ENCODE measurements around the gene ZNF524. TPM values are rescaled to one million over a fixed set of nuclear protein-coding genes. Genes with fewer than 3 reads are reported as not detected.

The ZNF524 gene
- total RNA-seq, 4 donors from 2014 or later: 30.3 to 45.2 (median 44.4) TPM

DNA sequence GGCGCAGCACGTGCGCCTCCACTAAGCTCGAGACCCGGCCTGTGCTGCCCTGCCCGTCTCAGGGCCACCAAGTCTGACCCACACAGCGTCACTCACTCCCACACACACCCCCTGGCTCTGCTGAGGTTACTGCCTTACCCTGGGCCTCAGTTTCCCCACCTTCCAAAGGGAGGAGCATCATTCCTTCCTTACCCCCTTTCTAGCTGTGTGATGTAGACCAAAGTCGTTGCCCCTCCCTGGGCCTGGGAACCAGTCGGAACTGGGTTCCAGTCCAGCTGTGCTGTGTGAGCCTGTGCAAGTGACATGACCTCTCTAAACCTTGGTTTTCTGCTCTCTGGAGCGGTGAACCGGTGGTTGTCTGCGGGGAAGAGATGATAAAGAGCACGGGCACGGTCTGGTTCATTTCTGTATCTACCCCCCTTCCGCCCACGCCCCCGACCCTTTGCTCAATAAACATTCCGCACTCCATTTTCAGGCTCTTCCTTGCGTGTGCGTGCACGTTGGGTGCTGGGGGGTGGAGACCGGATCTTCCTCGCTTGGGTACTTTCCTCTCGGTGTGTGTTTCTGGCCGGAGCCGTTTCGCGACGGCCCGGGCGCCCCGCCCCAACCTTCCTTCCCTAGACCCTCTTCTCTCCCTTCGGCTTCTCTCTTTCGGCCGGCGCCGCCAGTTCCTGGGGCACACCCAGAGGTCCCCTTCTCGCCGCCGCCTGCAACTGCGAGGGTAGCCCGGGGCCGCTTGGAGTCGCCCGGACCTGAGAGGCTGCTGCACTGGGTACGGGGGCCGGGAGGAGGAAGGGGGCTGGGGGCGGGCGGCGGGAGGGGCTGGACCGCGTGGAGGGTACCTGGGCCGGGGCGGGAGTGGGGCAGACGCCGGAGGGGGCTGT lies 43.2 kb downstream of the ZNF524 start, which contains the start of gene ZNF581:
TSS of gene ZNF581 (plus strand) at position 647 of the 884 bp plus-strand sequence. CDS start 923 bp downstream, outside the sequence.
- Histone ChIP-seq H3K4me1 (peaks cover 3 to 58% (median 20%) of the 10 kb centered on the region in 4 donors), H3K9me3 (no peaks in the 10 kb centered on the region), H3K27ac (peak within 1 kb of the TSS; percentile 84 to 97 (median 88)), H3K36me3 (peaks cover 0 to 13% (median 0%) of the 10 kb centered on the region in 3 donors), H3K4me3 (peak within 1 kb of the TSS; percentile 85 to 92 (median 88)), H3K27me3 (no peaks in the 10 kb centered on the region)
- DNase-seq: peak; percentile 77 to 90 (median 83)
- peak in 1 of 2 donors; percentile 10 for TF ChIP-seq POLR2A (IDR thresholded peaks at IDR 0.05)
- TF ChIP-seq, protein P1, sequence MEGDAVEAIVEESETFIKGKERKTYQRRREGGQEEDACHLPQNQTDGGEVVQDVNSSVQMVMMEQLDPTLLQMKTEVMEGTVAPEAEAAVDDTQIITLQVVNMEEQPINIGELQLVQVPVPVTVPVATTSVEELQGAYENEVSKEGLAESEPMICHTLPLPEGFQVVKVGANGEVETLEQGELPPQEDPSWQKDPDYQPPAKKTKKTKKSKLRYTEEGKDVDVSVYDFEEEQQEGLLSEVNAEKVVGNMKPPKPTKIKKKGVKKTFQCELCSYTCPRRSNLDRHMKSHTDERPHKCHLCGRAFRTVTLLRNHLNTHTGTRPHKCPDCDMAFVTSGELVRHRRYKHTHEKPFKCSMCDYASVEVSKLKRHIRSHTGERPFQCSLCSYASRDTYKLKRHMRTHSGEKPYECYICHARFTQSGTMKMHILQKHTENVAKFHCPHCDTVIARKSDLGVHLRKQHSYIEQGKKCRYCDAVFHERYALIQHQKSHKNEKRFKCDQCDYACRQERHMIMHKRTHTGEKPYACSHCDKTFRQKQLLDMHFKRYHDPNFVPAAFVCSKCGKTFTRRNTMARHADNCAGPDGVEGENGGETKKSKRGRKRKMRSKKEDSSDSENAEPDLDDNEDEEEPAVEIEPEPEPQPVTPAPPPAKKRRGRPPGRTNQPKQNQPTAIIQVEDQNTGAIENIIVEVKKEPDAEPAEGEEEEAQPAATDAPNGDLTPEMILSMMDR (IDR thresholded peaks at IDR 0.05): no peak

GRCh38 chr19:55643887-55644176 lies 43.7 kb downstream of the ZNF524 start:
- H3K9me3 ChIP-seq: no peaks in the 10 kb centered on the region
- peak in 1 of 3 donors; percentile 55 for DNase-seq
- peaks cover 3 to 62% (median 24%) of the 10 kb centered on the region in 4 donors for H3K4me1 ChIP-seq
- H3K27ac ChIP-seq: peak overlapping the region; percentile 84 to 97 (median 88)
- H3K36me3 ChIP-seq: peaks cover 0 to 10% (median 0%) of the 10 kb centered on the region in 3 donors
- TF ChIP-seq, protein P1 (IDR thresholded peaks at IDR 0.05): no peak
- TF ChIP-seq POLR2A (IDR thresholded peaks at IDR 0.05): no peak
- H3K4me3 ChIP-seq: peak overlapping the region; percentile 85 to 92 (median 88)
- H3K27me3 ChIP-seq: no peaks in the 10 kb centered on the region

DNA sequence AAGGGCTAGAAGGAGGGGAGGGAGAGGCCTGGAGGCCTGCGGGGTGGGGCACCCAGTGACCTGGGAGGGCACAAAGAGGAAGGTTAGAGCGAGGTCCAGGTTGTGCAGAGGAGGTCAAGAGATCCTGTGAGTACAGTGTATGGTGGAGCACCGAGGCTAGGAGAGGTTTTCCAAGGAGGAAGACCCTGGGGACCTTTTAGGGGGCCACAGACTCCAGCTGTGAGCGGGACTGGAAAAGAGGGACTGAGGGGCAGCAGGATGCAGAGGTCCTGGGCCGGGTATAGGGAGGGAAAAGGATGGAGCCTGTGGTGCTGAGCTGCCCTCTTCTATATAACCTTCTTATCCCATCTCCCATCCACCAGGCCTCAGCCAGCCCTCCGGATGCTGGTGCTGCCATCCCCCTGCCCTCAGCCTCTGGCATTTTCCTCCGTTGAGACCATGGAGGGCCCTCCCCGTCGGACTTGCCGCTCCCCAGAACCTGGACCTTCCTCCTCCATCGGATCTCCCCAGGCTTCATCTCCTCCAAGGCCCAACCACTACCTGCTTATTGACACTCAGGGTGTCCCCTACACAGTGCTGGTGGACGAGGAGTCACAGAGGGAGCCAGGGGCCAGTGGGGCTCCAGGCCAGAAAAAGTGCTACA lies 44.2 kb downstream of the ZNF524 start:
- no peak for DNase-seq
- H3K4me1 ChIP-seq: peaks cover 3 to 66% (median 29%) of the 10 kb centered on the region in 4 donors
- TF ChIP-seq POLR2A (IDR thresholded peaks at IDR 0.05): no peak
- TF ChIP-seq, protein P1 (IDR thresholded peaks at IDR 0.05): no peak
- peak overlapping the region; percentile 84 to 97 (median 88) for H3K27ac ChIP-seq
- H3K9me3 ChIP-seq: no peaks in the 10 kb centered on the region
- peak overlapping the region; percentile 85 to 92 (median 88) for H3K4me3 ChIP-seq
- no peaks in the 10 kb centered on the region for H3K27me3 ChIP-seq
- peaks cover 0 to 10% (median 0%) of the 10 kb centered on the region in 3 donors for H3K36me3 ChIP-seq

- no peaks in the 10 kb centered on the region for H3K9me3 ChIP-seq
- peak in 1 of 3 donors; percentile 40 for DNase-seq
- H3K27ac ChIP-seq: peak overlapping the region in 1 of 4 donors; percentile 97
- no peaks in the 10 kb centered on the region for H3K27me3 ChIP-seq
- H3K4me3 ChIP-seq: peak overlapping the region in 1 of 4 donors; percentile 92
- H3K4me1 ChIP-seq: peaks cover 3 to 60% (median 30%) of the 10 kb centered on the region in 4 donors
- H3K36me3 ChIP-seq: peaks cover 0 to 10% (median 0%) of the 10 kb centered on the region in 3 donors
- no peak for TF ChIP-seq POLR2A (IDR thresholded peaks at IDR 0.05)
- TF ChIP-seq, protein P1 (IDR thresholded peaks at IDR 0.05): no peak
Measured at GRCh38 chr19:55644842-55645511, 44.9 kb downstream of the ZNF524 start.

- Histone ChIP-seq H3K36me3 (peaks cover 0 to 10% (median 0%) of the 10 kb centered on the region in 3 donors), H3K4me3 (no peak overlapping the region), H3K27ac (peak overlapping the region in 1 of 4 donors; percentile 97), H3K9me3 (no peaks in the 10 kb centered on the region), H3K4me1 (peaks cover 3 to 55% (median 28%) of the 10 kb centered on the region in 4 donors), H3K27me3 (no peaks in the 10 kb centered on the region)
- TF ChIP-seq, protein P1 (IDR thresholded peaks at IDR 0.05): no peak
- TF ChIP-seq POLR2A (IDR thresholded peaks at IDR 0.05): no peak
- no peak for DNase-seq
Measured at GRCh38 chr19:55645512-55645881, 45.4 kb downstream of the ZNF524 start.
